Stimulated activated naive CD4-positive, alpha-beta T cell treated with Interleukin-2 at 50 U/mL for 16 hours (primary cell): ENCODE data around the gene ADAM11.

ENCODE experiments used
- DNase-seq: peaks from one replicate; lab custom pipeline; 2025; lab: John Stamatoyannopoulos, UW

Gene ADAM11

GRCh38 chr17:44775136-44775837 lies 16.5 kb downstream of the ADAM11 start:
- peak; percentile 98 for DNase-seq

GRCh38 chr17:44775838-44776621 lies 17.2 kb downstream of the ADAM11 start:
- no peak for DNase-seq

DNA sequence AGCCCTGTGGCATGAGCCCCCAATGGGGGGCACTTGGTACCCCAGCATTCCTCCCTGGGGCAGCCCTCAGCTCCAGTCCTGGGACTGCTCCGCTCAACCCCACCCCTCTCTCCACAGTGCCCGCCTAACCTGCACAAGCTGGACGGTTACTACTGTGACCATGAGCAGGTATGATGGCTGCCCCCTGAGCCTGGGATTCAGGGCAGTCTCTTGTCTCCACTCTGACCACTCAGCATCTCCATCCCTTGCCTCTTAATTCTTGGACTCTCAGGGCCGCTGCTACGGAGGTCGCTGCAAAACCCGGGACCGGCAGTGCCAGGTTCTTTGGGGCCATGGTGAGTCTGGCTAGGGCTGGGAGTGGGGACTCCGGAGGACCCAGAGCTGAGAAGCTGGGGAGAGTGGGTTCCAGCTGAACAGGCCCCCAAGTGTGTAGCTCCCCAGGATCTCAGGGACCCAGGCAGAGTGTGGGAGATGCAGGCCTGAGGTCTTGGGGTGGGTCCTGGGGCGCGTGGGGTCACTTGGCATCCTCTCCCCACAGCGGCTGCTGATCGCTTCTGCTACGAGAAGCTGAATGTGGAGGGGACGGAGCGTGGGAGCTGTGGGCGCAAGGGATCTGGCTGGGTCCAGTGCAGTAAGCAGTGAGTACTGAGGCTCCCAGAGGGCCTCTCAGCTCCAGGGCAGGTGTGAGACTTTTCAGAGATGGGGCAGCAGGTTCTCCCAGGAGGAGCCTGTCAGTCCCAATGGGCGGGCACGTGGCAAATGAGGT lies 18.0 kb downstream of the ADAM11 start:
- DNase-seq: no peak

DNA sequence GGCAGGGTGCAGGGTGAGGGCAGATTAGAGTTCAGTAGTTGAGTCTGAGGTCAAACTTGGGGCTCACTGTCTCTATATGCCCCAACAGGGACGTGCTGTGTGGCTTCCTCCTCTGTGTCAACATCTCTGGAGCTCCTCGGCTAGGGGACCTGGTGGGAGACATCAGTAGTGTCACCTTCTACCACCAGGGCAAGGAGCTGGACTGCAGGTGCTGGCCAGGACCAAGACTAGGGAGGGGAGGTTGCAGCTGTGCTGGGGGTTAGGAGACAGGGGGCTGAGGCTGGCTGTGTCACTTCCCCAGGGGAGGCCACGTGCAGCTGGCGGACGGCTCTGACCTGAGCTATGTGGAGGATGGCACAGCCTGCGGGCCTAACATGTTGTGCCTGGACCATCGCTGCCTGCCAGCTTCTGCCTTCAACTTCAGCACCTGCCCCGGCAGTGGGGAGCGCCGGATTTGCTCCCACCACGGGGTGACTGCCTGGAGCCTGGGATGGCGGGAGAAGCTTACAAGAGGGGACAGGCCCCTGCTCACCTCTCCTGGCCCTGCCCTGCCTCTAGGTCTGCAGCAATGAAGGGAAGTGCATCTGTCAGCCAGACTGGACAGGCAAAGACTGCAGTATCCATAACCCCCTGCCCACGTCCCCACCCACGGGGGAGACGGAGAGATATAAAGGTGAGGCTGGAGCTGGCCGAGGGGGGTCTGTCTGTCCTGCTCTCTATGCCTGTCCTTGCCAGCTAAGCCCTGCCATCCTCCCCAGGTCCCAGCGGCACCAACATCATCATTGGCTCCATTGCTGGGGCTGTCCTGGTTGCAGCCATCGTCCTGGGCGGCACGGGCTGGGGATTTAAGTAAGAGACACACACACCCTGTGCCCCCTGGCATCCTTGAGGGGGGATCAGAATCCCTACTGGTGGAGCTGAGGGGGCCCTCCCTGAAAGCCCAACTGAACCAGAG lies 18.9 kb downstream of the ADAM11 start:
- DNase-seq: no peak

GRCh38 chr17:44778656-44779210 lies 19.9 kb downstream of the ADAM11 start:
- no peak for DNase-seq

DNA sequence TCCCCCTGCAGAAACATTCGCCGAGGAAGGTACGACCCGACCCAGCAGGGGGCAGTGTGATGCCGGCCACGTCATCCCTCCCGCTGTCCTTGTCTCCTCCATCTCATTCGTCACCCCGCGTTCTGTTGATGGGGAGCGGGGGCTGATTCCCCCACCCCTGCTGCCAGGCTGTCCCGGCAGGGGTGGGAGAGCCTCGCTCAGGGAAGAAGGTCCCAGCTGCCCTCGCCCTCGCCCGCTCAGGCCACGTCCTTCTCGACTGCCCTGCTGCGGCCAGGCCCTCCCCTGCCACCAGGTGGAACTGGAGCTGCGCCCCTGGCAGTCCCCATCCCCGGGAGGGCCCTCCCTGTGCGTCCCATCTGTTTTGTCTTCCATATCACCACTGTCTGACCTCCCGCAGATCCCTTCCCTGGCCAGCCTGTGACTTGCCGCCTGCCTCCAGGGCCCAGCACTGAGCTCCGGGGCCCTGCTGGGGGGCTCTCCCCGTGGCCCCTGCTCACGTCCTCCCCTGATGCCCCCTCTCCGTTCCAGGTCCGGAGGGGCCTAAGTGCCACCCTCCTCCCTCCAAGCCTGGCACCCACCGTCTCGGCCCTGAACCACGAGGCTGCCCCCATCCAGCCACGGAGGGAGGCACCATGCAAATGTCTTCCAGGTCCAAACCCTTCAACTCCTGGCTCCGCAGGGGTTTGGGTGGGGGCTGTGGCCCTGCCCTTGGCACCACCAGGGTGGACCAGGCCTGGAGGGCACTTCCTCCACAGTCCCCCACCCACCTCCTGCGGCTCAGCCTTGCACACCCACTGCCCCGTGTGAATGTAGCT lies 20.6 kb downstream of the ADAM11 start:
- DNase-seq: peak; percentile 73

DNA sequence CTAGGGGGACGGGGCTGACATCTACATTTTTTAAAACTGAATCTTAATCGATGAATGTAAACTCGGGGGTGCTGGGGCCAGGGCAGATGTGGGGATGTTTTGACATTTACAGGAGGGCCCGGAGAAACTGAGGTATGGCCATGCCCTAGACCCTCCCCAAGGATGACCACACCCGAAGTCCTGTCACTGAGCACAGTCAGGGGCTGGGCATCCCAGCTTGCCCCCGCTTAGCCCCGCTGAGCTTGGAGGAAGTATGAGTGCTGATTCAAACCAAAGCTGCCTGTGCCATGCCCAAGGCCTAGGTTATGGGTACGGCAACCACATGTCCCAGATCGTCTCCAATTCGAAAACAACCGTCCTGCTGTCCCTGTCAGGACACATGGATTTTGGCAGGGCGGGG lies 21.4 kb downstream of the ADAM11 start:
- no peak for DNase-seq

- DNase-seq: no peak
These were observed 22.2 kb downstream of the ADAM11 start for GRCh38 chr17:44780845-44781480.

DNA sequence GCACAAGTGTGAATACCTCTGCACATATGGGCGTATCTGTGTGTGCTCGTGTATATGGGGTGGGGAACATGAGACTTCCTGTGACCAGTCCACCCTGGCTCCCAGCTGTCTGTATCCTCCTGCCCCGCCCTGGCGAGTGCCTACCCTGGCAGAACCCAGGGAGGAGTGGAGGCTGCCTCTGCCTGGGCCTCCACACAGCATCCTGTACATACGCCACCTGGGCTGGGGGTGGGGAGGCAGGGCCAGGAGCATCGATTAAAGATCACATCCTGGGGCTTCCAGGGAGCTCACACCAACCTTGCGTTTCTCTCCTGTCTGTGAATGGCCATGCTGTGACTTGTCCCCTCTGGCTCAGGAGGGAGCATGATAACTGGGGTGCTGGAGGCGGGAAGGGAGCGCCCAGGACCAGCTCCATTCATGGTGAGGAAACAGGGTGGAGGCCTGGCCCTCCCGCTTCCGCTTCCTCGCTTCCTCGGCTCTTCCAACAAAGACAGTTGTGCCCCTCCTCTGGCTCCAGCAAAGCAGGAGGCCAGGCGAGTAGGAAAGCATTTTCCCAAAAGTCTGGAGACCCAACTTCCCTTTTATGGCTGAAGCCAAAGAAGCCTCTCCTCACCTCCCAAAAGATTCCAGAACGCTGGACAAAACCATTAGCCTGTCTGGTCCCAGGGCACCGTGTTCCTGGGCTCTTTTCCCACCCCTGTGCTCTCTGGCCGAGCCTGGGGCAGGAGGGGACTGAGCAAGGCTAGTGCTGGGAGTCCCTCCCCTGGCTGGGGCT lies 22.9 kb downstream of the ADAM11 start:
- DNase-seq: no peak

DNA sequence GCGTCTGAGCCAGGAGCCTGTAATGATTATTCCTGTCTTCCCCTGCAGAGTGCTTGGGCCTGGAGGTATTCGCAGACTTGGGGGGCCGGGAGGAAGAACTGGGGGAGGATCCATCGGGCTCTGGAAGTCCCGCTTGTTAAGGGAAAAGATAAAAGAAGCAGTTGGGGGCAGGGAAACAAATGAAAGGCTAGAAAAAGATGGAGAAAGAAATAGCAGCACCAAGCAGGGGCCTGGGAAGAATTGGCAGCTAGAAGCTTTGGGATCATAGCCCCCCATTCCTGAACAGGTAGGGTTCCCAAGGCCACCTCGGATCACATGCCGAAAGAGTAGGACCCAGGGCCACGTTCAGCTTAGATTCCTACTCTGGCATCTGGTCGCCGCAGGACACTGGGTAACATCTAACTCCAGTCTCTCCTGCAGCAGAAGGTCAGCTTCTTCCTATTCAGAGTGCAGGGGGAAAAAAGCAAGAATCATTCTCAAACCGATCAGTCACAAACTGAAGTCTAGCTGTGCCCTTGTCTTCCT lies 23.6 kb downstream of the ADAM11 start:
- no peak for DNase-seq

- DNase-seq: no peak
These were observed 27.1 kb downstream of the ADAM11 start for GRCh38 chr17:44785921-44786320.

- no peak for DNase-seq
These were observed 27.8 kb downstream of the ADAM11 start for GRCh38 chr17:44786551-44787081.

- DNase-seq: no peak
These were observed 28.6 kb downstream of the ADAM11 start for GRCh38 chr17:44787271-44787940.

GRCh38 chr17:44788139-44788538 lies 29.4 kb downstream of the ADAM11 start:
- DNase-seq: no peak

DNA sequence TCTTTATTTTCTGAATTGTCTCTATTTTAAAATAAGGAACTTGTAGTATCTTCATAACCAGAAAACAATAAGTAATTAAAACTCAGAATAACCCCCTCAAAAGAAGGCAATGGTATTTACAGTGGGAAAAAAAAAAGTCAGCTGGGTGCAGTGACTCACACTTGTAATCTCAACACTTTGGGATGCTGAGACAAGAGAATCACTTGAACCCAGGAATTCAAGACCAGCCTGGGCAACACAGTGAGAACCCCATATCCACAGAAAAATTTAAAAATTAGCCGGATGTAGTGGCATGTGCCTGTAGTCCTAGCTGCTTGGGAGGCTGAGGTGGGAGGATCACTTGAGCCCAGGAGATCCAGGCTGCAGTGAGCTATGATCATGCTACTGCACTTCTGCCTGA lies 33.5 kb downstream of the ADAM11 start:
- DNase-seq: no peak

GRCh38 chr17:44793885-44794842 lies 35.4 kb downstream of the ADAM11 start:
- DNase-seq: no peak

GRCh38 chr17:44794851-44795413 lies 36.1 kb downstream of the ADAM11 start:
- no peak for DNase-seq
